BE2C (cell line): Measurements from ENCODE around the gene APLP2.

Source experiments
- DNase-seq: peaks from one replicate; pipeline ENCODE4 v3.0.0-alpha.2; 2020
- H3K27me3 ChIP-seq: fragments of 250-450 bp; sonication (Bioruptor Pico); 2 replicates; pipeline ENCODE4 v1.5.1; 2020; ENCODE audit warnings: mild to moderate bottlenecking
- H3K36me3 ChIP-seq: fragments of 250-450 bp; sonication (Bioruptor Pico); 2 replicates; pipeline ENCODE4 v1.5.1; 2020; ENCODE audit warnings: mild to moderate bottlenecking
- H3K4me1 ChIP-seq: fragments of 250-450 bp; sonication (Bioruptor Pico); 2 replicates; pipeline ENCODE4 v1.5.1; 2020
- H3K4me3 ChIP-seq: 2 replicates; pipeline ENCODE4 v1.5.1; 2011; ENCODE audit warnings: low read depth, low read length
- H3K9me3 ChIP-seq: fragments of 250-450 bp; sonication (Bioruptor Pico); 2 replicates; pipeline ENCODE4 v1.5.1; 2020
- CTCF ChIP-seq: IDR thresholded peaks from 2 replicates; pipeline ENCODE4 v1.5.1; 2012; ENCODE audit warnings: mild to moderate bottlenecking, low read depth, low read length

Gene APLP2

GRCh38 chr11:130115218-130115617 lies 45.5 kb downstream of the APLP2 start:
- Histone ChIP-seq H3K4me1 (no peaks in the 10 kb centered on the region), H3K4me3 (no peak overlapping the region), H3K9me3 (no peaks in the 10 kb centered on the region), H3K27me3 (no peaks in the 10 kb centered on the region), H3K36me3 (peaks cover 13% of the 10 kb centered on the region)
- DNase-seq = no peak
- no peak for TF ChIP-seq CTCF

DNA sequence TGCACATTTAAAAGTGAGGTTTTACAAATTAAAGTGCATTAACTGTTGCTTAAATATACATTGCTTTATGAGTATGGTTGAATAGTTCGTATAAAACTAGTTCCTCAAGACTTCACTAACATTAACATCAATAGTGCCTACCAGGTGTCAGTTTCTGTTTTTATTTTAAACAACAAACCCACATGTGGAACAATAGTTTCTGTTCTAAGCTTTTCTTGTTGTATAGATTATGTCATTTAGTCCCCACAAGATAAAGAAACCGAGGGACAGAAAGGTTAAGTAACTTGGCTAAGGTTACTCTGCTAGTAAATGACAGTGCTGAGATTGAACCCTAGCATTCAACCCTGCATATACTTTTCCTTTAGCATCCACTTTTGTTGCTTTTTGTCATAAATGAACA lies 48.5 kb downstream of the APLP2 start:
- Histone ChIP-seq H3K27me3 (no peaks in the 10 kb centered on the region), H3K9me3 (no peaks in the 10 kb centered on the region), H3K4me3 (no peak overlapping the region), H3K36me3 (peaks cover 16% of the 10 kb centered on the region), H3K4me1 (no peaks in the 10 kb centered on the region)
- no peak for TF ChIP-seq CTCF
- no peak for DNase-seq

DNA sequence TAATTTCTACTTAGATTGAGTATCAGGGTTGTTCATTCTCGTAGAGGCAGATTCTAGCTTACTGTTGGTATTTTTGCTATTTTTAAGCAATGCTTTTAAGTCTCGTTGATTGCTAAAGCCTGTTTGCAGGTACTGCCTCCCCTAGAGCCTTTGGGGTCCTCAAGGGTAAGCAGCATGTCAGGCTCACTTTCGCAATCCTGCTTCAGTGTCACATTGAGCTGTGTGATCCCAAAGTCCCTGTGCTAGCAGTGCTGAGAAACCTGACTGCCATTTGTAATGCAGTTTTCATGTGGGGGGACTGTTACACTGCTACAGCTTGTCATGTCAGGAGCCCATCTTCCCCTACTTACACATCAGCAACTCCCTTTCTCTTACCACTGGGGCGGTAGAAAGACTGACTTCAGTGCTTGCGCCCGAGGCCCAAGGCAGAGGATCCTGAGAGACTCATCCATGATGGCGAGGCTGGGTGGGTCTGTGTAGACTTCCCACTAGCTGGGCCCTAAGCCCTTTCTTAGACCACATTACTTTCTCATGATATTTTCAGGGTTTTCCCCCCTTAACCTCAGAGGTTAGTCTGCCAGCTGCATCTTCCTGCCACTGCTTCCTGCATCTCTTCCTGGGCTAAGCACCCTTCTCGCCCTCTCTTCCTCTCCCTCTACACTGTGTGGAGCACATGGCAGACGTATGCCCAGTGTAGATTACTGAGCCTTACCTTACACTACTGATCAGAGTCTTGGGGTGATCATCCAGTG lies 49.1 kb downstream of the APLP2 start:
- H3K9me3 ChIP-seq = no peaks in the 10 kb centered on the region
- no peak for DNase-seq
- H3K4me3 ChIP-seq = no peak overlapping the region
- H3K4me1 ChIP-seq = no peaks in the 10 kb centered on the region
- no peaks in the 10 kb centered on the region for H3K27me3 ChIP-seq
- no peak for TF ChIP-seq CTCF
- H3K36me3 ChIP-seq = peaks cover 22% of the 10 kb centered on the region

DNA sequence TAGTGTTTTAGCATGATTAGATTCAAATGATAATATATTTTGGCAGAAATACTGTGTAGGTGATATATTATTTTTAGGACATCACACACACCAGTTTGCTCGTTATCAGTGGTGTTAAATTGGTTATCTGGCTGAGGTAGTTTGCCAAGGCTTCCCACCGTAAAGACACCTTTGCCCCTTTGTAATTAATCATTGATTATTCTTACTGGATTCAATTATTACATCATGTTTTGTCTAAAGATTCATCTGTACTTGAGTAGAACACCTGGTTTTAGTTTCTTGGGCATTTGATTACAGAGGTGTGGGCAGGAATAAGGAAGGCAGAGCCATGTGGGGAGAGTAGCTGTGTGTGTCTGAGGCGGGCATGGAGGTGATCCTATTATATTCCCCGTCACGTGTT lies 50.4 kb downstream of the APLP2 start:
- no peaks in the 10 kb centered on the region for H3K4me1 ChIP-seq
- H3K9me3 ChIP-seq = no peaks in the 10 kb centered on the region
- no peak overlapping the region for H3K4me3 ChIP-seq
- no peaks in the 10 kb centered on the region for H3K27me3 ChIP-seq
- TF ChIP-seq CTCF = no peak
- no peak for DNase-seq
- peaks cover 34% of the 10 kb centered on the region for H3K36me3 ChIP-seq

GRCh38 chr11:130121445-130121978 lies 51.8 kb downstream of the APLP2 start:
- Histone ChIP-seq H3K27me3 (no peaks in the 10 kb centered on the region), H3K4me3 (no peak overlapping the region), H3K9me3 (no peaks in the 10 kb centered on the region), H3K4me1 (0 out of 2 replicates have a peak, but pooled peaks cover 1% of the 10 kb centered on the region), H3K36me3 (peaks cover 39% of the 10 kb centered on the region)
- DNase-seq = no peak
- no peak for TF ChIP-seq CTCF

- Histone ChIP-seq H3K4me3 (no peak overlapping the region), H3K27me3 (no peaks in the 10 kb centered on the region), H3K9me3 (no peaks in the 10 kb centered on the region), H3K4me1 (0 out of 2 replicates have a peak, but pooled peaks cover 4% of the 10 kb centered on the region), H3K36me3 (peaks cover 39% of the 10 kb centered on the region)
- TF ChIP-seq CTCF = no peak
- DNase-seq = no peak
These were observed 52.5 kb downstream of the APLP2 start for GRCh38 chr11:130122141-130122575.
